Stomach smooth muscle (tissue), 2 donors: ENCODE measurements around the gene CACNA2D2.

Experiments used
- H3K27ac ChIP-seq: one replicate; pipeline ENCODE4 v1.7.0; 2013; ENCODE audit warnings: mild to moderate bottlenecking, low read length, inconsistent platforms
- H3K27me3 ChIP-seq, 2 donors: one replicate each; pipeline ENCODE4 v1.7.0; 2013; ENCODE audit warnings: low read length in 2 of 2; ENCODE audit not compliant: insufficient read depth in 2 of 2, control insufficient read depth in 1 of 2
- H3K36me3 ChIP-seq, 2 donors: one replicate each; pipeline ENCODE4 v1.7.0; 2013; ENCODE audit warnings: low read length in 2 of 2; ENCODE audit not compliant: control insufficient read depth in 2 of 2, insufficient read depth in 2 of 2
- H3K4me1 ChIP-seq: one replicate; pipeline ENCODE4 v1.7.0; 2013; ENCODE audit warnings: low read length; ENCODE audit not compliant: control insufficient read depth, insufficient read depth
- H3K4me3 ChIP-seq, 2 donors: one replicate each; pipeline ENCODE4 v1.7.0; 2013; ENCODE audit warnings: low read length in 2 of 2
- H3K9ac ChIP-seq, 2 donors: one replicate each; pipeline ENCODE4 v1.7.0; 2013; ENCODE audit warnings: low read length in 2 of 2, mild to moderate bottlenecking in 1 of 2
- H3K9me3 ChIP-seq, 2 donors: one replicate each; pipeline ENCODE4 v1.7.0; 2013; ENCODE audit warnings: low read length in 2 of 2; ENCODE audit not compliant: control insufficient read depth in 2 of 2
- donor health status: healthy.
- donor health status: Pancreatic carcinoma.

The CACNA2D2 gene

GRCh38 chr3:50493623-50494022 lies 9.8 kb downstream of the CACNA2D2 start:
- H3K4me3 ChIP-seq, result no peak overlapping the region
- H3K27ac ChIP-seq, result no peak overlapping the region
- no peaks in the 10 kb centered on the region for H3K36me3 ChIP-seq
- H3K9me3 ChIP-seq, result no peaks in the 10 kb centered on the region
- H3K27me3 ChIP-seq, result no peaks in the 10 kb centered on the region
- H3K9ac ChIP-seq, result no peak overlapping the region
- H3K4me1 ChIP-seq, result peaks cover 2% of the 10 kb centered on the region

- Histone ChIP-seq H3K27ac (no peak overlapping the region), H3K36me3 (no peaks in the 10 kb centered on the region), H3K9me3 (no peaks in the 10 kb centered on the region), H3K9ac (no peak overlapping the region), H3K4me3 (no peak overlapping the region), H3K27me3 (no peaks in the 10 kb centered on the region), H3K4me1 (peaks cover 2% of the 10 kb centered on the region)
Observed at GRCh38 chr3:50493086-50493485, 10.3 kb downstream of the CACNA2D2 start.

GRCh38 chr3:50491023-50491422 lies 12.4 kb downstream of the CACNA2D2 start:
- no peak overlapping the region for H3K9ac ChIP-seq
- no peaks in the 10 kb centered on the region for H3K27me3 ChIP-seq
- H3K36me3 ChIP-seq, result no peaks in the 10 kb centered on the region
- no peaks in the 10 kb centered on the region for H3K9me3 ChIP-seq
- no peak overlapping the region for H3K27ac ChIP-seq
- no peak overlapping the region for H3K4me3 ChIP-seq
- H3K4me1 ChIP-seq, result no peaks in the 10 kb centered on the region

- Histone ChIP-seq H3K4me1 (no peaks in the 10 kb centered on the region), H3K4me3 (no peak overlapping the region), H3K27ac (no peak overlapping the region), H3K9me3 (no peaks in the 10 kb centered on the region), H3K9ac (no peak overlapping the region), H3K36me3 (no peaks in the 10 kb centered on the region), H3K27me3 (no peaks in the 10 kb centered on the region)
Observed at GRCh38 chr3:50490424-50490823, 13.0 kb downstream of the CACNA2D2 start.

GRCh38 chr3:50487181-50487580 lies 16.3 kb downstream of the CACNA2D2 start:
- H3K4me3 ChIP-seq, result no peak overlapping the region
- no peaks in the 10 kb centered on the region for H3K36me3 ChIP-seq
- no peak overlapping the region for H3K9ac ChIP-seq
- H3K27me3 ChIP-seq, result no peaks in the 10 kb centered on the region
- H3K4me1 ChIP-seq, result no peaks in the 10 kb centered on the region
- H3K27ac ChIP-seq, result no peak overlapping the region
- H3K9me3 ChIP-seq, result no peaks in the 10 kb centered on the region

GRCh38 chr3:50486219-50486888 lies 17.1 kb downstream of the CACNA2D2 start:
- H3K4me1 ChIP-seq, result no peaks in the 10 kb centered on the region
- H3K27me3 ChIP-seq, result no peaks in the 10 kb centered on the region
- no peaks in the 10 kb centered on the region for H3K9me3 ChIP-seq
- no peak overlapping the region for H3K27ac ChIP-seq
- no peak overlapping the region for H3K4me3 ChIP-seq
- H3K9ac ChIP-seq, result no peak overlapping the region
- no peaks in the 10 kb centered on the region for H3K36me3 ChIP-seq

- H3K9ac ChIP-seq, result no peak overlapping the region
- H3K4me3 ChIP-seq, result no peak overlapping the region
- H3K27ac ChIP-seq, result no peak overlapping the region
- H3K4me1 ChIP-seq, result no peaks in the 10 kb centered on the region
- no peaks in the 10 kb centered on the region for H3K36me3 ChIP-seq
- H3K9me3 ChIP-seq, result no peaks in the 10 kb centered on the region
- no peaks in the 10 kb centered on the region for H3K27me3 ChIP-seq
Observed at GRCh38 chr3:50484722-50485121, 18.7 kb downstream of the CACNA2D2 start.

- Histone ChIP-seq H3K9me3 (peaks cover 0 to 3% of the 10 kb centered on the region in 2 donors), H3K36me3 (no peaks in the 10 kb centered on the region), H3K4me3 (no peak overlapping the region), H3K27ac (no peak overlapping the region), H3K4me1 (no peaks in the 10 kb centered on the region), H3K27me3 (no peaks in the 10 kb centered on the region), H3K9ac (no peak overlapping the region)
Observed at GRCh38 chr3:50483374-50483773, 20.1 kb downstream of the CACNA2D2 start.

GRCh38 chr3:50481992-50482391 lies 21.4 kb downstream of the CACNA2D2 start:
- no peak overlapping the region for H3K27ac ChIP-seq
- no peaks in the 10 kb centered on the region for H3K36me3 ChIP-seq
- no peak overlapping the region for H3K9ac ChIP-seq
- no peaks in the 10 kb centered on the region for H3K4me1 ChIP-seq
- peaks cover 0 to 3% of the 10 kb centered on the region in 2 donors for H3K9me3 ChIP-seq
- H3K4me3 ChIP-seq, result no peak overlapping the region
- H3K27me3 ChIP-seq, result no peaks in the 10 kb centered on the region

GRCh38 chr3:50480471-50480870 lies 23.0 kb downstream of the CACNA2D2 start:
- H3K27ac ChIP-seq, result no peak overlapping the region
- no peaks in the 10 kb centered on the region for H3K4me1 ChIP-seq
- no peaks in the 10 kb centered on the region for H3K27me3 ChIP-seq
- no peaks in the 10 kb centered on the region for H3K36me3 ChIP-seq
- H3K4me3 ChIP-seq, result no peak overlapping the region
- H3K9ac ChIP-seq, result no peak overlapping the region
- peaks cover 0 to 3% of the 10 kb centered on the region in 2 donors for H3K9me3 ChIP-seq

GRCh38 chr3:50479523-50479922 lies 23.9 kb downstream of the CACNA2D2 start:
- Histone ChIP-seq H3K36me3 (no peaks in the 10 kb centered on the region), H3K27ac (no peak overlapping the region), H3K9me3 (peaks cover 0 to 3% of the 10 kb centered on the region in 2 donors), H3K27me3 (no peaks in the 10 kb centered on the region), H3K4me3 (no peak overlapping the region), H3K9ac (no peak overlapping the region), H3K4me1 (peaks cover 8% of the 10 kb centered on the region)
